HG03103 (cell line): ENCODE data around the gene ZNF652.

Source experiments
- ATAC-seq: cut with Tn5 transposase; IDR thresholded peaks from one replicate; pipeline ENCODE4 v1.9.1; 2021; ENCODE audit warnings: low read depth; ENCODE audit not compliant: unreplicated experiment

ZNF652 gene

GRCh38 chr17:49360796-49361128 is 1.3 kb downstream of the ZNF652 start:
- ATAC-seq: no peak

GRCh38 chr17:49359990-49360795 is 1.9 kb downstream of the ZNF652 start:
- ATAC-seq: no peak

- no peak for ATAC-seq
Observed at GRCh38 chr17:49358641-49359247, 3.3 kb downstream of the ZNF652 start.

- no peak for ATAC-seq
Observed at GRCh38 chr17:49357516-49357915, 4.5 kb downstream of the ZNF652 start.

GRCh38 chr17:49356320-49356719 is 5.7 kb downstream of the ZNF652 start:
- no peak for ATAC-seq

- ATAC-seq: no peak
Observed at GRCh38 chr17:49353607-49354006, 8.4 kb downstream of the ZNF652 start.

GRCh38 chr17:49352587-49353154 is 9.4 kb downstream of the ZNF652 start:
- ATAC-seq: no peak

GRCh38 chr17:49351572-49352140 is 10.4 kb downstream of the ZNF652 start:
- ATAC-seq: no peak

GRCh38 chr17:49349541-49349940 is 12.5 kb downstream of the ZNF652 start:
- no peak for ATAC-seq

GRCh38 chr17:49344914-49345313 is 17.1 kb downstream of the ZNF652 start:
- ATAC-seq: no peak

- ATAC-seq: no peak
Observed at GRCh38 chr17:49343273-49343672, 18.8 kb downstream of the ZNF652 start.

- ATAC-seq: no peak
Observed at GRCh38 chr17:49342575-49342936, 19.5 kb downstream of the ZNF652 start.

GRCh38 chr17:49341356-49341755 is 20.7 kb downstream of the ZNF652 start:
- no peak for ATAC-seq

- ATAC-seq: no peak
Observed at GRCh38 chr17:49339354-49339753, 22.7 kb downstream of the ZNF652 start.

- ATAC-seq: no peak
Observed at GRCh38 chr17:49338883-49339282, 23.2 kb downstream of the ZNF652 start.

GRCh38 chr17:49337884-49338283 is 24.2 kb downstream of the ZNF652 start:
- ATAC-seq: no peak

GRCh38 chr17:49334744-49335512 is 27.1 kb downstream of the ZNF652 start:
- ATAC-seq: no peak

- no peak for ATAC-seq
Observed at GRCh38 chr17:49333804-49334203, 28.2 kb downstream of the ZNF652 start.

- ATAC-seq: no peak
Observed at GRCh38 chr17:49327835-49328784, 33.9 kb downstream of the ZNF652 start.

- no peak for ATAC-seq
Observed at GRCh38 chr17:49325980-49326379, 36.1 kb downstream of the ZNF652 start.
